ENCODE measurements around the gene CD81. TPM values are rescaled to one million over a fixed set of nuclear protein-coding genes. Genes with fewer than 3 reads are reported as not detected.

The CD81 gene
- total RNA-seq, 1 donor from 2014 or later, result 801 TPM

DNA sequence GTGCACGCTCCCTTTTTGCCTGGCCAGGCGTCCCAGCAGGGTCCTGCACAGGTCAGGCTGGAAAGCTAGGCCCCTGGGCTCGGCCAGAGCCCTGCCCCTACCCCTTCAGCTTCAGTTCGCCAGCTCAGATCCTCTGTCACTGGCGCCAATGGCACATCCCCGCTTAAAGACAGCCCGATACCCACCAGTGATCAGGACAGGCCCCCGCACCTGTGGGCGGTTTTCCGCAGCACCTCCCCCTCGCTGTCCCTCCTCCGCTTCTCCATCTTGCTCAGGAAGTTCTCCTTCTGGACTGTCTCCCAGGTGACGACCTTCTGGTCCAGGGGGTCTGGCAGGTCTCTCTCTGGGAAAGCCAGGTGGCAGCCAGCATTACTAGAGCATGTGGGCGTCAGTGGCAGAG is 29.3 kb downstream of the CD81 start:
- Histone ChIP-seq H3K4me1 (peaks cover 5 to 9% of the 10 kb centered on the region in 2 donors), H3K36me3 (peaks cover 18 to 26% of the 10 kb centered on the region in 2 donors), H3K27ac (no peak overlapping the region), H3K27me3 (no peaks in the 10 kb centered on the region), H3K9me3 (no peaks in the 10 kb centered on the region), H3K4me3 (no peak overlapping the region)
- TF ChIP-seq, protein P1, sequence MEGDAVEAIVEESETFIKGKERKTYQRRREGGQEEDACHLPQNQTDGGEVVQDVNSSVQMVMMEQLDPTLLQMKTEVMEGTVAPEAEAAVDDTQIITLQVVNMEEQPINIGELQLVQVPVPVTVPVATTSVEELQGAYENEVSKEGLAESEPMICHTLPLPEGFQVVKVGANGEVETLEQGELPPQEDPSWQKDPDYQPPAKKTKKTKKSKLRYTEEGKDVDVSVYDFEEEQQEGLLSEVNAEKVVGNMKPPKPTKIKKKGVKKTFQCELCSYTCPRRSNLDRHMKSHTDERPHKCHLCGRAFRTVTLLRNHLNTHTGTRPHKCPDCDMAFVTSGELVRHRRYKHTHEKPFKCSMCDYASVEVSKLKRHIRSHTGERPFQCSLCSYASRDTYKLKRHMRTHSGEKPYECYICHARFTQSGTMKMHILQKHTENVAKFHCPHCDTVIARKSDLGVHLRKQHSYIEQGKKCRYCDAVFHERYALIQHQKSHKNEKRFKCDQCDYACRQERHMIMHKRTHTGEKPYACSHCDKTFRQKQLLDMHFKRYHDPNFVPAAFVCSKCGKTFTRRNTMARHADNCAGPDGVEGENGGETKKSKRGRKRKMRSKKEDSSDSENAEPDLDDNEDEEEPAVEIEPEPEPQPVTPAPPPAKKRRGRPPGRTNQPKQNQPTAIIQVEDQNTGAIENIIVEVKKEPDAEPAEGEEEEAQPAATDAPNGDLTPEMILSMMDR (IDR thresholded peaks at IDR 0.05), result no peak
- intact Hi-C loops (cut with DNase I), result loop anchor here (10.0 kb wide), 2 partner anchors 478 to 842 kb away; partner anchors contain the start of gene CDKN1C
- DNase-seq (ENCODE audit: low spot score in 2 of 2), result no peak

DNA sequence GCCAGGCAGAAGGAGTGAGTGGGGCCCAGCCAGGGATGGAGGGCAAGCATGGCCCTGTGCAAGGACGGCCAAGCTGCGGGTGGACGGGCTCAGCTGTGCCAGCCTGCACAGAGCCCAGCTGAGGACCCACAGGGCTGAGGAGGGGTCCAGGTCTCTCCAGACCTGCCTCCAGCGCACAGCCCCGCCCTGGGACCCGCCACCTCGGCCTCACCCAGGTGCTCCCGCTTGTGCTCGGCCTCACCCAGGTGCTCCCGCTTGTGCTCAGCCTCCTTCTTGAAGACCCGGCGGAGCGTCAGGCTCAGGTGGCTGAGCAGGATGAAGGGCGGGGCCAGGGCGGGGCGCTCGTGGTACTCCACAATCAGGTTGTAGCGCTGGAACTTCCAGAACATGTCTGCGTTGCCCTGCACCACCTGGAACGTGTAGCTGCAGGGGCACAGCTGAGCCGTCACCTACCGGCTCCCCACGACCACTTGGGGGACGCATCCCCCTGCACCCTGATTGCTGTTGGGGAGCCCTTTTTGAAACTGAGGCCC is 29.8 kb downstream of the CD81 start:
- Histone ChIP-seq H3K4me3 (no peak overlapping the region), H3K9me3 (no peaks in the 10 kb centered on the region), H3K36me3 (peaks cover 18 to 26% of the 10 kb centered on the region in 2 donors), H3K27ac (no peak overlapping the region), H3K27me3 (no peaks in the 10 kb centered on the region), H3K4me1 (peaks cover 0 to 4% of the 10 kb centered on the region in 2 donors)
- TF ChIP-seq, protein P1 (IDR thresholded peaks at IDR 0.05), result no peak
- no peak for DNase-seq (ENCODE audit: low spot score in 2 of 2)
- intact Hi-C loops (cut with DNase I), result loop anchor here (10.0 kb wide), 2 partner anchors 478 to 842 kb away; partner anchors contain the start of gene CDKN1C

DNA sequence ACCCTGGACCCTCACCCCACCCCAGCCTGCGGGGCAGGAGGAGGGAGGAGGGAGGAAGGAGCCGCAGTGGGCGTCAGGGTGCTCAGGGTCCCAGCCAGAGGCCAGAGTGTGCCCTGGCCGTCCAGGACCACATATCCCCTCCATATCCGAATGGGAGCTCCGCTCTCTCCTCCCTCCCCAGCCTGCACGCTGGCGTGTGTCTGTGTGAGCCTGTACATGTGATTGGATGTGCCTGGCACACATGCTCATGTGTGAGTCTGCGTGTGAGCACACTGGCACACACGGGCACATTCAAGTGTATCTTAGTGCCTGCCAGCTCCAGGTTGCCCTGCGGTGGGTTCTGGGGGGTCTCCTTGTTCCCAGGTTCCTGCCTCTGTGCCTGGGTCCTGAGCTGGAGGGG is 31.6 kb downstream of the CD81 start:
- Histone ChIP-seq H3K4me1 (no peaks in the 10 kb centered on the region), H3K4me3 (no peak overlapping the region), H3K9me3 (no peaks in the 10 kb centered on the region), H3K36me3 (peaks cover 3 to 10% of the 10 kb centered on the region in 2 donors), H3K27me3 (no peaks in the 10 kb centered on the region), H3K27ac (no peak overlapping the region)
- DNase-seq (ENCODE audit: low spot score in 2 of 2), result no peak
- intact Hi-C loops (cut with DNase I), result loop anchor here (10.0 kb wide), 2 partner anchors 476 to 844 kb away; partner anchors contain the start of gene CDKN1C
- TF ChIP-seq, protein P1 (IDR thresholded peaks at IDR 0.05), result no peak

DNA sequence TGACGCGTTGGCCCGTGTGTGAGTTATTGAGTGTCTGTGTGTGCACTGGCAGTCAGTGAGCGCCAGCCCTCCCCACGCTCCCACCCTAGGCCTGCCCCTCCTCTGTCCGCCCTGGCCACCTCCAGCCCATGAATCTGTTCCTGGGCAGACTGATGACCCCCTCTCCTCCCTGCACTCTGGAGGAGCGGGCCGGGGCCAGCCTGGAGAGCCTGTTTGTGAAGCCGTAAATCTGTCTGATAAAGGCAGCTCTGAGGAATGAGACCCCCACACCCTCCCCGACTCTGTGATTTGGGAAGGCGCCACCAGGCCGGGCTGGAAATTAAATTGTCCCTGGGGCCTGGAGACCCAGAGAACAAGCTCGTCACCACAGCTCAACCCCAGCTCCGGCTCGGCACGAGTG is 32.0 kb downstream of the CD81 start:
- Histone ChIP-seq H3K27me3 (no peaks in the 10 kb centered on the region), H3K27ac (no peak overlapping the region)
- intact Hi-C loops (cut with DNase I), result loop anchor here (10.0 kb wide), 2 partner anchors 476 to 844 kb away; partner anchors contain the start of gene CDKN1C

DNA sequence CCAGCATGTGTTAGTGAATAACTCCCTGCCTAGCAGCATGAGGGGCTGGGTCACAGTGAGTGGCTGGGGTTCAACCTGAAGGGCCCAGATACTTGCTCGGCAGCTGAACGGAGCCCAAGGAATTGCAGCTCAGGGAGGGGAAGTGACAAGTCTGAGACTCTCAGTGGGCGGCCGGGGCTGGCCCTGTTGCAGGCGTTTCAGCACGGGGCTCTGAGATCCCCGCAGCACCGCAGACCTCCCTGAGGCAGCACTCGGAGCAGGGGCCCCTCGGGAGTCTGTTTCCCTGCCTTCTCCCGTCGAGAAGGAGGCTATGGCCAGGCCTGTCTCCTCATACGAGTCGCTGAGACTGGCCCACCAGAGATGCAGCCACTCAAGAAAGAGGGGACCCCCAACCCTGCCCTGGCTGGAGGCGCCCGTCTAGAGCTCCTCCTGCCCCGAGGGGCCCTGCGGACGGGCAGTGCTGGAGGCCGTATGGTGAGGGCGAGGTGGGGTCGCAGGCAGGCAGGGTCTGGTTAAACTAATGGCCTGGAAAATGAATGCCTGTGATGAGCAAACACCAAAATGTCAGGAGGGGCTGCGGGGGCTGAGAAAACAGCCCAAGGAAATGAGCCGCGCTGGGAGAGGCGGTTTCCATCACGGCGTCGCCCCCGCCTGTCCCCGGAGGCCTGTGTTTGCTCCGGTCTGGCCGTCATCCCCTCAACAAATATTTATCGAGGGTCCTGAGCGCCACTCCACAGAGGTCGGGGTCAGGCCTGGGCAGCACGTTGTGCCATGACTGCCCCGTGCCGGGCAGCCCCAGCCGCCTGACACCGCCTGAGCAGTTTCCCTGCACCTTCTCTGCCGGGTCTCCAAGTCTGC is 32.7 kb downstream of the CD81 start:
- no peak for DNase-seq (ENCODE audit: low spot score in 2 of 2)
- Histone ChIP-seq H3K36me3 (no peaks in the 10 kb centered on the region), H3K4me1 (no peaks in the 10 kb centered on the region), H3K9me3 (no peaks in the 10 kb centered on the region), H3K27me3 (no peaks in the 10 kb centered on the region), H3K27ac (no peak overlapping the region), H3K4me3 (no peak overlapping the region)
- intact Hi-C loops (cut with DNase I), result loop anchor here (10.0 kb wide), 2 partner anchors 475 to 845 kb away; partner anchors contain the start of gene CDKN1C
- TF ChIP-seq, protein P1 (IDR thresholded peaks at IDR 0.05), result no peak

More for the DNA sequence above, 32.0 kb downstream of the CD81 start:
- Histone ChIP-seq H3K4me3 (no peak overlapping the region), H3K4me1 (no peaks in the 10 kb centered on the region), H3K9me3 (no peaks in the 10 kb centered on the region), H3K36me3 (peaks cover 0 to 5% of the 10 kb centered on the region in 2 donors)
- no peak for DNase-seq (ENCODE audit: low spot score in 2 of 2)
- TF ChIP-seq, protein P1 (IDR thresholded peaks at IDR 0.05), result no peak
